Hepatocyte (in vitro differentiated cells): ENCODE data around the gene PSMA1. TPM values are rescaled to one million over a fixed set of nuclear protein-coding genes. Genes with fewer than 3 reads are reported as not detected.

Experiments
- DNase-seq: peaks from one replicate; pipeline ENCODE4 v3.0.0-alpha.2; 2016; ENCODE audit warnings: low spot score
- H2AFZ ChIP-seq: fragments of 200-600 bp; sonication (generic); 2 replicates; pipeline ENCODE4 v1.6.0; 2016; ENCODE audit warnings: antibody characterized with exemption, mild to moderate bottlenecking
- H3K27ac ChIP-seq: fragments of 200-600 bp; sonication (generic); 2 replicates; pipeline ENCODE4 v1.5.1; 2016; ENCODE audit warnings: mild to moderate bottlenecking
- H3K27me3 ChIP-seq: fragments of 200-600 bp; sonication (generic); 2 replicates; pipeline ENCODE4 v1.6.1; 2016
- H3K36me3 ChIP-seq: fragments of 200-600 bp; sonication (generic); replicated peaks from 2 replicates; pipeline ENCODE4 v1.5.1; 2016; ENCODE audit warnings: low read depth; ENCODE audit not compliant: insufficient read depth
- H3K4me1 ChIP-seq: fragments of 200-600 bp; sonication (generic); 2 replicates; pipeline ENCODE4 v1.5.1; 2016; ENCODE audit warnings: mild to moderate bottlenecking, moderate library complexity; ENCODE audit not compliant: insufficient read depth
- H3K4me2 ChIP-seq: fragments of 200-600 bp; sonication (generic); 2 replicates; pipeline ENCODE4 v1.6.0; 2016
- H3K4me3 ChIP-seq: fragments of 200-600 bp; sonication (generic); 2 replicates; pipeline ENCODE4 v1.5.1; 2016; ENCODE audit warnings: mild to moderate bottlenecking
- H3K79me2 ChIP-seq: fragments of 200-600 bp; sonication (generic); 2 replicates; pipeline ENCODE4 v1.6.0; 2017; ENCODE audit warnings: mild to moderate bottlenecking
- H3K9me2 ChIP-seq: fragments of 200-600 bp; sonication (generic); replicated peaks from 2 replicates; pipeline ENCODE4 v1.6.0; 2017; ENCODE audit warnings: mild to moderate bottlenecking; ENCODE audit not compliant: insufficient read depth
- H3K9me3 ChIP-seq: fragments of 200-600 bp; sonication (generic); 2 replicates; pipeline ENCODE4 v1.5.1; 2016; ENCODE audit warnings: low read depth, mild to moderate bottlenecking
- H4K20me1 ChIP-seq: fragments of 200-600 bp; sonication (generic); 2 replicates; pipeline ENCODE4 v1.6.0; 2016; ENCODE audit warnings: mild to moderate bottlenecking; ENCODE audit not compliant: insufficient read depth, poor library complexity, severe bottlenecking
- CTCF ChIP-seq: fragments of 200-600 bp; sonication (generic); IDR thresholded peaks from 2 replicates; pipeline ENCODE4 v1.5.1; 2016; ENCODE audit warnings: antibody characterized with exemption, mild to moderate bottlenecking; ENCODE audit not compliant: poor library complexity
- EZH2 ChIP-seq: fragments of 200-600 bp; sonication (generic); IDR thresholded peaks from 2 replicates; pipeline ENCODE4 v1.6.1; 2016; ENCODE audit warnings: antibody characterized with exemption, mild to moderate bottlenecking, borderline replicate concordance
- EZH2phosphoT487 ChIP-seq: fragments of 200-600 bp; sonication (generic); IDR thresholded peaks from one replicate; pipeline ENCODE4 v1.6.1; 2018; ENCODE audit warnings: antibody characterized with exemption, mild to moderate bottlenecking, low read depth, moderate library complexity; ENCODE audit not compliant: unreplicated experiment, severe bottlenecking
- WGBS: methylation state at CpG from one replicate; pipeline ENCODE4 v1.1.6; 2016; ENCODE audit warnings: low lambda C conversion rate; ENCODE audit errors: missing lambda C conversion rate; 5-methylcytosine and 5-hydroxymethylcytosine counted together
- polyA plus RNA-seq: library from polyadenylated mRNA; unstranded; fragments of >200 nt; fragmentation: Nextera tagmentation; extraction: Ambion mirVana; gene quantifications from 2 replicates; pipeline ENCODE4 v1.2.1, GENCODE V29; 2016
- total RNA-seq: library from RNA; depleted of rRNA; stranded (reverse); fragments of >200 nt; gene quantifications from 2 replicates; pipeline ENCODE4 v1.2.3, GENCODE V29; 2014

The PSMA1 gene
- total and polyA plus RNA-seq, 2 experiments from 2014 or later, result 178 to 214 TPM

GRCh38 chr11:14519597-14519916 is 629 bp downstream of the PSMA1 start:
- H3K36me3 ChIP-seq, result no peaks in the 10 kb centered on the region
- TF ChIP-seq EZH2 (no peak), CTCF (no peak), EZH2phosphoT487 (no peak)
- H4K20me1 ChIP-seq, result no peaks in the 10 kb centered on the region
- peak overlapping the region; percentile 66 for H2AFZ ChIP-seq
- H3K4me2 ChIP-seq, result peak overlapping the region; percentile 87
- H3K27ac ChIP-seq, result peak overlapping the region; percentile 94
- H3K9me2 ChIP-seq, result no peaks in the 10 kb centered on the region
- WGBS, result under 1% methylated on average over 10 of the region's 10 CpGs
- H3K4me3 ChIP-seq, result peak overlapping the region; percentile 66
- H3K27me3 ChIP-seq, result no peaks in the 10 kb centered on the region
- peaks cover 7% of the 10 kb centered on the region for H3K4me1 ChIP-seq
- DNase-seq, result no peak
- H3K79me2 ChIP-seq, result peaks cover 36% of the 10 kb centered on the region
- H3K9me3 ChIP-seq, result no peaks in the 10 kb centered on the region

GRCh38 chr11:14518820-14519219 is 1.4 kb downstream of the PSMA1 start:
- peak overlapping the region; percentile 66 for H3K4me3 ChIP-seq
- no peaks in the 10 kb centered on the region for H3K9me3 ChIP-seq
- no peak for TF ChIP-seq CTCF
- no peak overlapping the region for H2AFZ ChIP-seq
- 95% methylated on average over 3 of the region's 3 CpGs for WGBS
- peak overlapping the region; percentile 94 for H3K27ac ChIP-seq
- H3K79me2 ChIP-seq, result peaks cover 36% of the 10 kb centered on the region
- no peaks in the 10 kb centered on the region for H3K27me3 ChIP-seq
- peaks cover 7% of the 10 kb centered on the region for H3K4me1 ChIP-seq
- H3K4me2 ChIP-seq, result peak overlapping the region; percentile 87
- no peaks in the 10 kb centered on the region for H3K36me3 ChIP-seq
- no peak for DNase-seq
- no peaks in the 10 kb centered on the region for H4K20me1 ChIP-seq
- H3K9me2 ChIP-seq, result no peaks in the 10 kb centered on the region

GRCh38 chr11:14513800-14514199 is 6.4 kb downstream of the PSMA1 start:
- no peak for DNase-seq
- H3K9me3 ChIP-seq, result no peaks in the 10 kb centered on the region
- no peak overlapping the region for H3K27ac ChIP-seq
- WGBS, result over 99% methylated on average over 4 of the region's 4 CpGs
- no peak overlapping the region for H3K4me2 ChIP-seq
- H3K36me3 ChIP-seq, result no peaks in the 10 kb centered on the region
- no peak overlapping the region for H3K4me3 ChIP-seq
- H2AFZ ChIP-seq, result no peak overlapping the region
- H4K20me1 ChIP-seq, result no peaks in the 10 kb centered on the region
- no peak for TF ChIP-seq EZH2phosphoT487
- TF ChIP-seq EZH2, result no peak
- no peak for TF ChIP-seq CTCF
- no peaks in the 10 kb centered on the region for H3K27me3 ChIP-seq
- peaks cover 4% of the 10 kb centered on the region for H3K4me1 ChIP-seq
- H3K9me2 ChIP-seq, result no peaks in the 10 kb centered on the region
- peaks cover 35% of the 10 kb centered on the region for H3K79me2 ChIP-seq

- 96% methylated on average over 3 of the region's 3 CpGs for WGBS
- no peak overlapping the region for H3K4me3 ChIP-seq
- no peak for TF ChIP-seq CTCF
- no peak for TF ChIP-seq EZH2phosphoT487
- no peak for TF ChIP-seq EZH2
- peaks cover 4% of the 10 kb centered on the region for H3K36me3 ChIP-seq
- no peak for DNase-seq
- peaks cover 7% of the 10 kb centered on the region for H3K79me2 ChIP-seq
- no peaks in the 10 kb centered on the region for H3K9me2 ChIP-seq
- H3K9me3 ChIP-seq, result no peaks in the 10 kb centered on the region
- H2AFZ ChIP-seq, result no peak overlapping the region
- no peaks in the 10 kb centered on the region for H3K27me3 ChIP-seq
- no peak overlapping the region for H3K4me2 ChIP-seq
- H3K27ac ChIP-seq, result no peak overlapping the region
- no peaks in the 10 kb centered on the region for H3K4me1 ChIP-seq
- H4K20me1 ChIP-seq, result no peaks in the 10 kb centered on the region
These were observed 13.7 kb downstream of the PSMA1 start for GRCh38 chr11:14506532-14506931.
